ENCODE data around the gene UPP2. TPM values are rescaled to one million over a fixed set of nuclear protein-coding genes. Genes with fewer than 3 reads are reported as not detected.

UPP2 gene
- total RNA-seq, 2 experiments from 2014 or later, result not detected

DNA sequence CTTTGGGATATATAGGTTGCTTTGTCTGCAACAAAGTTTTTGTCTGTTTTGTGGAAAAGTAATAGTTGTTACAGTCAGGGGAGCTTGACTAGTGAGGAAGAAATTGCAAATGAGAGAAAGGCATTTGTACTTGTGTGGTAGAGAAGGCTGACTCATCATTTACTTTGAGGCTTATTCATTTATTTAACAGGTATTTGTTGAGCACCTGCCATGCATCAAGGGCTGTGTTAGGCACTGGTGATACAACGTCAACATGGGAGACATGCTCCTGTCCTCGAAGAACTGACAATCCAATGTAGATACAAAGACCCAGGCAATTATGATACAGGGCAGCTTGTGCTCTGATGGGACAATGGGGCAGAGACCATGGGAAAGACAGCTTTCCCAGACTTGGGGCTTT, 79.5 kb downstream of the UPP2 start:
- no peak for DNase-seq
- H3K27ac Mint-ChIP-seq, result no peak overlapping the region
- ATAC-seq (ENCODE audit: low read depth), result no peak
- H3K9me3 Mint-ChIP-seq, result no peaks in the 10 kb centered on the region
- POLR2A ChIA-PET, result no interaction called here
- no peak overlapping the region for H3K4me3 Mint-ChIP-seq
- peaks cover 26% of the 10 kb centered on the region for H3K27me3 Mint-ChIP-seq
- no peaks in the 10 kb centered on the region for H3K36me3 Mint-ChIP-seq
- H3K4me1 Mint-ChIP-seq, result no peaks in the 10 kb centered on the region

DNA sequence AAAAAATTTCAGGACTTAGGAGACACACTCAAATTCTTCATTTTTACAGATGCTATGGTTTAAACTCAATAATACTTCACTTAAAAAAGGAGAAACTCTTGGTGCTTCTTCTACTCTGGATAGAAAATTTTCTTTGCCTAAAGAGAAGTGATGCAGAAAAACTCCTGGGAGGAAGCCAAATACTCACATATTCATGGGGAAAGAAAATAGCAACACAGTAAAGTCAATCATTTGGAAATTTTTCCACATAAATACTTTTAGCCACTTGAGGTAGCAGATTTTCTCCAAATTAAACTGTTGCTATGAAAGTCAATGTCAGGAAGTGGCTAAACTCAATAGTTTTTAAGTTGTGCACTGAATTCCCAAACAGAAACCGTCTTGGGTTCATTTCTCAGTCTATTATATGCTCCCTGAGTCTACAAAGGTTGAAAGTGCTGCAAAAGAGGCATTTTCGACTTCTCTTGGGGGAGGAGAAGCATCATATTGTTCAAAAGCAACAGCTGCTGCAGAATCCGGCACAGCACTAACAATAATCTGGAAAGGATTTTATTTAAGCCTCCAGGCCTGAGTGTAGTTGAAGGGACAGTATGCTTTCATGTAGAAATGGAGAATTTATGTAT, 81.1 kb downstream of the UPP2 start:
- Mint-ChIP-seq H3K36me3 (no peaks in the 10 kb centered on the region), H3K27ac (no peak overlapping the region), H3K4me1 (no peaks in the 10 kb centered on the region), H3K4me3 (no peak overlapping the region), H3K9me3 (no peaks in the 10 kb centered on the region), H3K27me3 (peaks cover 26% of the 10 kb centered on the region)
- DNase-seq, result no peak
- no peak for ATAC-seq (ENCODE audit: low read depth)
- POLR2A ChIA-PET, result no interaction called here

DNA sequence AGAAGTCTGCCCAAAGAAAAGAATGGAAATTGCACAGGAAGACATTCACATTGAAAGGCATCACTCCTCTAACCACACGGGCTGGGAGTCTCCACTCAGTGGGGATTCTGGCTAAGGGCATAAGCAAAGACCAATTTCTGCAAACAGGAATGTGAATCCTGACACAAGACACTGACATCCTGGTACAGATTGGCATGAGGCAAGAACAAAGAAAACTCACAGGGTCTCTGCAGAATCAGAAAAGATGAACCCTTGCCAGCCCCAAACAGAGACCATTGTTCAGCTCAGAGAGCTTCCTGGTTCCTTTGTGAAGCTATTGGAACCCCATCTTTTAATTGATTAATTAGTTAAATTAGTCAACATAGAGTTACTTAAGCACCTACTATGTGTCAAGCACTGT, 82.3 kb downstream of the UPP2 start:
- POLR2A ChIA-PET, result no interaction called here
- no peak for ATAC-seq (ENCODE audit: low read depth)

DNA sequence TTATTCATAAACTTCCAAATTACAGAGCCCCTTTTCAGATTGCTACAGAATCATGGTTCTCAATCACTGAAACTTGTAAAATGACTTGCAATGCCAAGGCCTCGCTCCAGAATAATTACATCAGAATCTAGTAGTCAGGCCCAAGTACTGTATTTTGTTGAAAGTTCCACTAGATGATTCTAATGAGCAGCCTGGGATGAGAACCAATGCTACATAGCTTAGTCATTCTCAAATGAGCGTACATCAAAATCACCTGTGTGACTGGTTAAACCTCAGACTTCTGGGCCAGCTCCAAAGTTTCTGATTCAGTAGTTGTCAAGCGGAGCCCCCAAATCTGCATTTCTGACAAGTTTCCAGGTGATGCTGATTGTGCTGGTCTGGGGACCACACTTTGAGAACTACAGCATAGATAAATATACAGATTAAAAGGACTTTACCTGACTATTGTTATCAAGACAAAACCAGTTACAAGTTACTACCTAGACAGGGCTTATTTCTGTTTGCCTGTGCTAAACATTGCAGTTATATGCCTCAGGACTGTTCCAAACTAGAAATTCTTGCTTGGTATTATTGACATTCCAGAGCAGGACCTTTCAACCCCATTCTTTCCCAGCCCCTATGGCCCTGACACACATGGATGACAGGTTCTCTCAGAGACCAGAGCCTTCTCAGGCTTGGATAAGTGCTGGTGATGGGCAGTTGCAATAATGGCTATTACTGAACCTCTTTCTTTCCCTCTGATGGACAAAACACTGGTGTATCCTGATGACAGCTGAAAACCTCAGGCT, 83.1 kb downstream of the UPP2 start:
- Mint-ChIP-seq H3K27me3 (peaks cover 18% of the 10 kb centered on the region), H3K4me3 (no peak overlapping the region), H3K36me3 (no peaks in the 10 kb centered on the region), H3K9me3 (no peaks in the 10 kb centered on the region), H3K27ac (no peak overlapping the region), H3K4me1 (peaks cover 4% of the 10 kb centered on the region)
- no peak for DNase-seq
- POLR2A ChIA-PET, result no interaction called here
- no peak for ATAC-seq (ENCODE audit: low read depth)

More for the DNA sequence above, 82.3 kb downstream of the UPP2 start:
- no peak for DNase-seq
- H3K36me3 Mint-ChIP-seq, result no peaks in the 10 kb centered on the region
- H3K27me3 Mint-ChIP-seq, result peaks cover 19% of the 10 kb centered on the region
- H3K27ac Mint-ChIP-seq, result no peak overlapping the region
- no peak overlapping the region for H3K4me3 Mint-ChIP-seq
- H3K4me1 Mint-ChIP-seq, result no peaks in the 10 kb centered on the region
- H3K9me3 Mint-ChIP-seq, result no peaks in the 10 kb centered on the region

Other genes starting within 250 kb of the UPP2 start
- 10 to 100 TPM; 13.4 to 16.1 TPM for gene ACVR1, start 225.5 kb upstream of the UPP2 start, total RNA-seq

All from activated naive CD8-positive, alpha-beta T cell treated with anti-CD3 and anti-CD28 coated beads, Interleukin-2, amount 10 ng/mL, durations not matched to agents 7 days and 5 days (primary cell).